ENCODE results near the gene NFKBIB.
"Not testable (repeated sequence)": the region's sequence is repeated elsewhere in the genome, so short reads cannot be mapped to it uniquely, and the experiment has no call there.

NFKBIB gene

GRCh38 chr19:38899447-38900201, at the start of gene NFKBIB, which contains the start of gene SIRT2:
NFKBIB (plus strand) TSS chr19:38899969; CDS start chr19:38900033, 64 bp downstream.
SIRT2 (minus strand) TSS chr19:38899618; CDS start chr19:38899521, 97 bp downstream.
- in situ Hi-C loops (cut with HindIII; ENCODE audit: low sequenced_read_pairs), result no loop called here

- in situ Hi-C loops (cut with HindIII; ENCODE audit: low sequenced_read_pairs), result no loop called here
These were observed 49.3 kb upstream of the NFKBIB start for GRCh38 chr19:38850436-38850975.

GRCh38 chr19:38850976-38851621, 48.7 kb upstream of the NFKBIB start:
- in situ Hi-C loops (cut with HindIII; ENCODE audit: low sequenced_read_pairs), result no loop called here

GRCh38 chr19:38851622-38852230, 48.0 kb upstream of the NFKBIB start:
- in situ Hi-C loops (cut with HindIII; ENCODE audit: low sequenced_read_pairs), result no loop called here

- in situ Hi-C loops (cut with HindIII; ENCODE audit: low sequenced_read_pairs), result no loop called here
These were observed 47.3 kb upstream of the NFKBIB start for GRCh38 chr19:38852231-38853044.

GRCh38 chr19:38853214-38853613, 46.6 kb upstream of the NFKBIB start:
- in situ Hi-C loops (cut with HindIII; ENCODE audit: low sequenced_read_pairs), result no loop called here

- in situ Hi-C loops (cut with HindIII; ENCODE audit: low sequenced_read_pairs), result not testable (repeated sequence)
These were observed 44.8 kb upstream of the NFKBIB start for GRCh38 chr19:38854961-38855360.

- in situ Hi-C loops (cut with HindIII; ENCODE audit: low sequenced_read_pairs), result not testable (repeated sequence)
These were observed 44.0 kb upstream of the NFKBIB start for GRCh38 chr19:38855751-38856150.

GRCh38 chr19:38856813-38857212, 43.0 kb upstream of the NFKBIB start:
- in situ Hi-C loops (cut with HindIII; ENCODE audit: low sequenced_read_pairs), result no loop called here

GRCh38 chr19:38859631-38860204, 40.1 kb upstream of the NFKBIB start:
- in situ Hi-C loops (cut with HindIII; ENCODE audit: low sequenced_read_pairs), result not testable (repeated sequence)

- in situ Hi-C loops (cut with HindIII; ENCODE audit: low sequenced_read_pairs), result no loop called here
These were observed 38.4 kb upstream of the NFKBIB start for GRCh38 chr19:38861368-38861767.

- in situ Hi-C loops (cut with HindIII; ENCODE audit: low sequenced_read_pairs), result no loop called here
These were observed 37.3 kb upstream of the NFKBIB start for GRCh38 chr19:38862321-38863059.

- in situ Hi-C loops (cut with HindIII; ENCODE audit: low sequenced_read_pairs), result no loop called here
These were observed 32.5 kb upstream of the NFKBIB start for GRCh38 chr19:38867171-38867780.

- in situ Hi-C loops (cut with HindIII; ENCODE audit: low sequenced_read_pairs), result no loop called here
These were observed 31.2 kb upstream of the NFKBIB start for GRCh38 chr19:38868551-38868950.

GRCh38 chr19:38869160-38869835, 30.5 kb upstream of the NFKBIB start:
- in situ Hi-C loops (cut with HindIII; ENCODE audit: low sequenced_read_pairs), result no loop called here

- in situ Hi-C loops (cut with HindIII; ENCODE audit: low sequenced_read_pairs), result no loop called here
These were observed 29.7 kb upstream of the NFKBIB start for GRCh38 chr19:38869836-38870607.

GRCh38 chr19:38870612-38871011, 29.2 kb upstream of the NFKBIB start:
- in situ Hi-C loops (cut with HindIII; ENCODE audit: low sequenced_read_pairs), result no loop called here

- in situ Hi-C loops (cut with HindIII; ENCODE audit: low sequenced_read_pairs), result not testable (repeated sequence)
These were observed 26.4 kb upstream of the NFKBIB start for GRCh38 chr19:38873400-38873799.
